H1 (cell line): Measurements from ENCODE around the gene CLIP3. TPM values are rescaled to one million over a fixed set of nuclear protein-coding genes. Genes with fewer than 3 reads are reported as not detected.
A peak's percentile ranks its signal among the peaks of the same experiment; 100 is the strongest.

Experiments used
- BRCA1 ChIP-seq: IDR thresholded peaks from 2 replicates; pipeline ENCODE4 v1.6.1; 2012; ENCODE audit warnings: low read depth, low read length, improper control_type of control experiment
- EP300 ChIP-seq, 2 experiments: IDR thresholded peaks; 1 replicate in 1 of 2; 2 replicates in 1 of 2; pipeline ENCODE4 v1.6.1; 2011 to 2012; ENCODE audit warnings: low read depth in 2 of 2, low read length in 2 of 2, mild to moderate bottlenecking in 2 of 2, borderline replicate concordance in 1 of 2, inconsistent platforms in 1 of 2, moderate library complexity in 1 of 2
- GABPA ChIP-seq: IDR thresholded peaks from 2 replicates; pipeline ENCODE4 v1.6.1; 2011; ENCODE audit warnings: mild to moderate bottlenecking, low read length, moderate library complexity, borderline replicate concordance; ENCODE audit not compliant: insufficient read depth
- PHF8 ChIP-seq: fragments of 200-600 bp; sonication (generic); conservative IDR thresholded peaks from 2 replicates; pipeline ENCODE4 v1.7.1; 2012; ENCODE audit warnings: low read depth, mild to moderate bottlenecking, inconsistent platforms, low read length, moderate library complexity
- POLR2A ChIP-seq, 2 experiments: IDR thresholded peaks; 1 replicate in 1 of 2; 2 replicates in 1 of 2; pipeline ENCODE4 v1.6.1; 2011; ENCODE audit warnings: low read depth in 2 of 2, low read length in 2 of 2, mild to moderate bottlenecking in 2 of 2; ENCODE audit errors: control extremely low read depth in 1 of 2
- POLR2AphosphoS5 ChIP-seq: IDR thresholded peaks from 2 replicates; pipeline ENCODE4 v1.6.1; 2011; ENCODE audit warnings: low read depth, low read length
- SIN3A ChIP-seq, 2 experiments: IDR thresholded peaks in 1 of 2; conservative IDR thresholded peaks in 1 of 2; 2 replicates each; pipeline ENCODE4 v1.6.1; 2011 to 2012; ENCODE audit warnings: low read length in 2 of 2, improper control_type of control experiment in 1 of 2, low read depth in 1 of 2, mild to moderate bottlenecking in 1 of 2
- SP2 ChIP-seq: IDR thresholded peaks from 2 replicates; pipeline ENCODE4 v1.6.1; 2012; ENCODE audit warnings: mild to moderate bottlenecking, low read length, inconsistent platforms
- TAF7 ChIP-seq: optimal IDR thresholded peaks from 2 replicates; pipeline ENCODE3; 2011; ENCODE audit warnings: low read depth, mild to moderate bottlenecking, inconsistent platforms, low read length, moderate library complexity, borderline replicate concordance
- ZNF274 ChIP-seq: IDR thresholded peaks from 2 replicates; pipeline ENCODE4 v1.7.0; 2012; ENCODE audit warnings: low read length, borderline replicate concordance; ENCODE audit errors: extremely low read depth
- polyA plus RNA-seq, 7 experiments: library from polyadenylated mRNA; depleted of rRNA in 3 of 7; stranded (reverse) in 5 of 7; unstranded in 2 of 7; fragments of >200 nt in 5 of 7; fragments of 200-250 nt in 2 of 7; gene quantifications; 1 replicate in 5 of 7; 2 replicates in 1 of 7; 4 replicates in 1 of 7; pipeline versions ENCODE4 v1.2.1 to v1.2.3, GENCODE V29; 2011 to 2013; ENCODE audit warnings: missing spikeins in 2 of 7, mixed read lengths in 2 of 7
- total RNA-seq: library from RNA; stranded (reverse); fragmentation: NEBNext Ultra II Directional; extraction: Animal tissue kit (Norgen Biotek cat#: 25700); gene quantifications from 2 replicates; pipeline ENCODE4 v1.2.1, GENCODE V29; 2021
- TF ChIP-seq, protein P1 (sequence below): fragments of 300-600 bp; sonication (generic); IDR thresholded peaks from 2 replicates; pipeline ENCODE4 v1.7.1; 2012; ENCODE audit warnings: low read length, moderate library complexity, mild to moderate bottlenecking, inconsistent platforms; ENCODE audit not compliant: insufficient replicate concordance

Gene CLIP3
- total and polyA plus RNA-seq, 2 of the 8 experiments (the other 6 are each of a cell fraction or from before 2014, with no cell fraction given), result 5.9 to 21.7 TPM

DNA sequence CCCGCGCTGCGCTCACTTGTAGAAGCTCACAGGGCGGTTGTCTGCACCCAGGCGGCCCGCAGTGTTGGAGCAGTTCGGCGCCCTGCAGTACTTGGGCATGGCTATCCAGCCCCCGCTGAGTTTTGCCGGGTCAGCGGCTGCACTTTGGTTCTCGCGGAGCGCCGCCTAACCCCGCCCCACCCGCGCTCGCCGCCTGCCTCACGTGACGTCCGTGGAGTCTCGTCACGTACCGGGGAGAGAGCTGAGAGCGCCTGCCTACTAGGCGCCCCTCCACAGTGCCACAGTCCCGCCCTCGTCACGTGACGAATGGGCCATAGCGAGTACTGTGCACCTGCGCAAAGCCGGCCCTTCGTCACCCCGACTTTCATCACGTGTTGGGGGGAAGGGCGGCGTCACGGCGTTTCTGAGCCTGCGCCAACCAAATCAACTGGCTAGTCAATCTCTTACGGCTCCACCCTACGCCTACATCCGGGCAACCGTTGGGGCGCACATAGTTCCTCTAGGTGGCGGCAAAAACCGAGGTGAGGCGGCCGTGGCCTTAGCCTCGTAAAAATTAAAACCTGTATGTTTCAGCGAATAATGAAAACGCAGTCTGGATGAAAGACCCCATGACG, 21.6 kb upstream of the CLIP3 start, which contains the start of gene THAP8 (continued):
- TF ChIP-seq SIN3A (conservative IDR thresholded peaks at IDR 0.05 in 1 of 2, IDR thresholded peaks at IDR 0.05 in 1 of 2; ENCODE audit: low read depth in 1 of 2, low read length in 2 of 2) (peak in 1 of 2 experiments; percentile 69; a peak in 1 of 4 replicates), POLR2AphosphoS5 (peak; percentile 89), PHF8 (peak; percentile 95), TAF7 (peak; percentile 66), ZNF274 (no peak), GABPA (no peak), SP2 (no peak), BRCA1 (no peak), EP300 (IDR thresholded peaks at IDR 0.05; ENCODE audit: borderline replicate concordance in 1 of 2, low read depth in 2 of 2, low read length in 2 of 2) (no peak), POLR2A (IDR thresholded peaks at IDR 0.05; ENCODE audit: control extremely low read depth in 1 of 2, low read depth in 2 of 2, low read length in 2 of 2) (peak; percentile 74 to 88)
- TF ChIP-seq, protein P1, sequence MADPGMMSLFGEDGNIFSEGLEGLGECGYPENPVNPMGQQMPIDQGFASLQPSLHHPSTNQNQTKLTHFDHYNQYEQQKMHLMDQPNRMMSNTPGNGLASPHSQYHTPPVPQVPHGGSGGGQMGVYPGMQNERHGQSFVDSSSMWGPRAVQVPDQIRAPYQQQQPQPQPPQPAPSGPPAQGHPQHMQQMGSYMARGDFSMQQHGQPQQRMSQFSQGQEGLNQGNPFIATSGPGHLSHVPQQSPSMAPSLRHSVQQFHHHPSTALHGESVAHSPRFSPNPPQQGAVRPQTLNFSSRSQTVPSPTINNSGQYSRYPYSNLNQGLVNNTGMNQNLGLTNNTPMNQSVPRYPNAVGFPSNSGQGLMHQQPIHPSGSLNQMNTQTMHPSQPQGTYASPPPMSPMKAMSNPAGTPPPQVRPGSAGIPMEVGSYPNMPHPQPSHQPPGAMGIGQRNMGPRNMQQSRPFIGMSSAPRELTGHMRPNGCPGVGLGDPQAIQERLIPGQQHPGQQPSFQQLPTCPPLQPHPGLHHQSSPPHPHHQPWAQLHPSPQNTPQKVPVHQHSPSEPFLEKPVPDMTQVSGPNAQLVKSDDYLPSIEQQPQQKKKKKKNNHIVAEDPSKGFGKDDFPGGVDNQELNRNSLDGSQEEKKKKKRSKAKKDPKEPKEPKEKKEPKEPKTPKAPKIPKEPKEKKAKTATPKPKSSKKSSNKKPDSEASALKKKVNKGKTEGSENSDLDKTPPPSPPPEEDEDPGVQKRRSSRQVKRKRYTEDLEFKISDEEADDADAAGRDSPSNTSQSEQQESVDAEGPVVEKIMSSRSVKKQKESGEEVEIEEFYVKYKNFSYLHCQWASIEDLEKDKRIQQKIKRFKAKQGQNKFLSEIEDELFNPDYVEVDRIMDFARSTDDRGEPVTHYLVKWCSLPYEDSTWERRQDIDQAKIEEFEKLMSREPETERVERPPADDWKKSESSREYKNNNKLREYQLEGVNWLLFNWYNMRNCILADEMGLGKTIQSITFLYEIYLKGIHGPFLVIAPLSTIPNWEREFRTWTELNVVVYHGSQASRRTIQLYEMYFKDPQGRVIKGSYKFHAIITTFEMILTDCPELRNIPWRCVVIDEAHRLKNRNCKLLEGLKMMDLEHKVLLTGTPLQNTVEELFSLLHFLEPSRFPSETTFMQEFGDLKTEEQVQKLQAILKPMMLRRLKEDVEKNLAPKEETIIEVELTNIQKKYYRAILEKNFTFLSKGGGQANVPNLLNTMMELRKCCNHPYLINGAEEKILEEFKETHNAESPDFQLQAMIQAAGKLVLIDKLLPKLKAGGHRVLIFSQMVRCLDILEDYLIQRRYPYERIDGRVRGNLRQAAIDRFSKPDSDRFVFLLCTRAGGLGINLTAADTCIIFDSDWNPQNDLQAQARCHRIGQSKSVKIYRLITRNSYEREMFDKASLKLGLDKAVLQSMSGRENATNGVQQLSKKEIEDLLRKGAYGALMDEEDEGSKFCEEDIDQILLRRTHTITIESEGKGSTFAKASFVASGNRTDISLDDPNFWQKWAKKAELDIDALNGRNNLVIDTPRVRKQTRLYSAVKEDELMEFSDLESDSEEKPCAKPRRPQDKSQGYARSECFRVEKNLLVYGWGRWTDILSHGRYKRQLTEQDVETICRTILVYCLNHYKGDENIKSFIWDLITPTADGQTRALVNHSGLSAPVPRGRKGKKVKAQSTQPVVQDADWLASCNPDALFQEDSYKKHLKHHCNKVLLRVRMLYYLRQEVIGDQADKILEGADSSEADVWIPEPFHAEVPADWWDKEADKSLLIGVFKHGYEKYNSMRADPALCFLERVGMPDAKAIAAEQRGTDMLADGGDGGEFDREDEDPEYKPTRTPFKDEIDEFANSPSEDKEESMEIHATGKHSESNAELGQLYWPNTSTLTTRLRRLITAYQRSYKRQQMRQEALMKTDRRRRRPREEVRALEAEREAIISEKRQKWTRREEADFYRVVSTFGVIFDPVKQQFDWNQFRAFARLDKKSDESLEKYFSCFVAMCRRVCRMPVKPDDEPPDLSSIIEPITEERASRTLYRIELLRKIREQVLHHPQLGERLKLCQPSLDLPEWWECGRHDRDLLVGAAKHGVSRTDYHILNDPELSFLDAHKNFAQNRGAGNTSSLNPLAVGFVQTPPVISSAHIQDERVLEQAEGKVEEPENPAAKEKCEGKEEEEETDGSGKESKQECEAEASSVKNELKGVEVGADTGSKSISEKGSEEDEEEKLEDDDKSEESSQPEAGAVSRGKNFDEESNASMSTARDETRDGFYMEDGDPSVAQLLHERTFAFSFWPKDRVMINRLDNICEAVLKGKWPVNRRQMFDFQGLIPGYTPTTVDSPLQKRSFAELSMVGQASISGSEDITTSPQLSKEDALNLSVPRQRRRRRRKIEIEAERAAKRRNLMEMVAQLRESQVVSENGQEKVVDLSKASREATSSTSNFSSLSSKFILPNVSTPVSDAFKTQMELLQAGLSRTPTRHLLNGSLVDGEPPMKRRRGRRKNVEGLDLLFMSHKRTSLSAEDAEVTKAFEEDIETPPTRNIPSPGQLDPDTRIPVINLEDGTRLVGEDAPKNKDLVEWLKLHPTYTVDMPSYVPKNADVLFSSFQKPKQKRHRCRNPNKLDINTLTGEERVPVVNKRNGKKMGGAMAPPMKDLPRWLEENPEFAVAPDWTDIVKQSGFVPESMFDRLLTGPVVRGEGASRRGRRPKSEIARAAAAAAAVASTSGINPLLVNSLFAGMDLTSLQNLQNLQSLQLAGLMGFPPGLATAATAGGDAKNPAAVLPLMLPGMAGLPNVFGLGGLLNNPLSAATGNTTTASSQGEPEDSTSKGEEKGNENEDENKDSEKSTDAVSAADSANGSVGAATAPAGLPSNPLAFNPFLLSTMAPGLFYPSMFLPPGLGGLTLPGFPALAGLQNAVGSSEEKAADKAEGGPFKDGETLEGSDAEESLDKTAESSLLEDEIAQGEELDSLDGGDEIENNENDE, result peak; percentile 29
